HG02623 (cell line): Measurements from ENCODE around the gene NTRK2.

Source experiments
- ATAC-seq: cut with Tn5 transposase; IDR thresholded peaks from one replicate; pipeline ENCODE4 v1.9.1; 2021; ENCODE audit warnings: moderate library complexity; ENCODE audit not compliant: unreplicated experiment

The NTRK2 gene

DNA sequence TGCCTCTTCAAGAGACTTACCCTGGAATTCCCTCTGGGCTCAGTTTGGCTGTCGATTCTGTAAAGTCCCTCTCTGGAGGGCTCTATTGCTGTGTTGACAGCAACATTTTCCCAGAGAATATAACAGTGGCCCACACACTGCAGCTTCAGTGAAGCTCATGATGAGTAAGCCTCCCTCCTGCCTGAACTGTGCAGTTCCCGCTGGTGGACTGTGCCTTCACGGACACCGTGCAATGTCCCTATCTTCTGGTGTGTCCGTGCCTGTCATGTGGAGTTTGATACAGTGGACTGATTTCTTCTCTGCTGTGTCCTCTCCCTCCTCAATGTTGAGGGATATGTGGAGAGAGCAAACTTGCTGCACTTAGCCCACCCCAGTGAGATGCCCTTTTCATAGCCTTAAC, 109.0 kb downstream of the NTRK2 start:
- ATAC-seq: no peak

DNA sequence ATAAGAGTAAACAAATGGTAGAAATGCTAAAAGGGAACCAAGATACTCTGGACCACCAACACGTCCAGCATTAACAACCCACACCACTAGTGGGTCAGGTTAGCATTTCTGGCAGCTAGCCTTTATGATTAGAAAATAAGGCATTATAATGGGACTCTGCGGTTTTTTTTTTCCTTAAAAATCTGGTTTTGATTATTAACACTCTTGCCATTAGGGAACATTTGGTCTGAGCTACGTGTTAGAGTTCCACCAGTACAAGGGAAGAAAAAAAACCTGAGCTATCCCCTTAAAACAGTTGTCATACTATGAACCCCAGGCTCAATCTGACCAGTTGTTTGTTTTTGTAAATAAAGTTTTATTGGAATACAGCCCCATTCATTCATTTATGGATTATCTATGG, 110.4 kb downstream of the NTRK2 start:
- no peak for ATAC-seq

DNA sequence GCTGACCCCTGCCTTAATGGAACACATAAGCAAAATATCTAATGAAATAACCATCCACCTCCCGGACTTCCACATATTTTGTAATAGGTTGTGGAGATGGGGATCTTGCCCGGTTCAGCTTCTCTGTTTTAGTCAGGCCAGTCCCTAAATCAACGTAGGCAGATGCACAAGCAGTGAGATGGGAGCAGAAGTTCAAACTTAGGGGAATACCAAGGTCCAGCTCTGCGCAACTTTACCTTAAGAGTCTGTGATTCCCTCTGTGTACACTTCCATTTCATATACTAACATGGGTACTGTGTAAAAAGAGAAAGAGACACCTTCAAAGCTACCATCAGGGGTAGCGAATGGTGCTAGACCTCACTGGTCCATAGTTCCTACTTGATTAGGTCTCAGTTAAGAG, 110.9 kb downstream of the NTRK2 start:
- no peak for ATAC-seq

DNA sequence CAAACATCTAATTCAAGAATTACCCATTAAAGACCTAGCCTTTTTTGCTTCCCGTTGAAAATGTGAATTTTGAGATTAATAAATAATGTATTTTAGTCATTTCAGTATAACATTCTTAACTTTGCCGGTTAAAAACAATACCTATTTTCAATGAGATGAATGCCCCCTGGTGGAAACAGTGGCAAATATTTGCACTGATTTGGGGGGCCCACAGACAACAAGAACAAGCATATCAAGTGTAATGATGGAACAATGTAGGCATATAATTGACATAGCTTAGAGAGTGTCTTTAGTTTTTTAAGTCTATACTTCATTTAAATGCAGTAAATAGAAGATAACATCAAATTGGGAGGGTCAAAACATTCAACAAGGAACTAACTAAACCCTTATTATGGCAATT, 111.9 kb downstream of the NTRK2 start:
- no peak for ATAC-seq

DNA sequence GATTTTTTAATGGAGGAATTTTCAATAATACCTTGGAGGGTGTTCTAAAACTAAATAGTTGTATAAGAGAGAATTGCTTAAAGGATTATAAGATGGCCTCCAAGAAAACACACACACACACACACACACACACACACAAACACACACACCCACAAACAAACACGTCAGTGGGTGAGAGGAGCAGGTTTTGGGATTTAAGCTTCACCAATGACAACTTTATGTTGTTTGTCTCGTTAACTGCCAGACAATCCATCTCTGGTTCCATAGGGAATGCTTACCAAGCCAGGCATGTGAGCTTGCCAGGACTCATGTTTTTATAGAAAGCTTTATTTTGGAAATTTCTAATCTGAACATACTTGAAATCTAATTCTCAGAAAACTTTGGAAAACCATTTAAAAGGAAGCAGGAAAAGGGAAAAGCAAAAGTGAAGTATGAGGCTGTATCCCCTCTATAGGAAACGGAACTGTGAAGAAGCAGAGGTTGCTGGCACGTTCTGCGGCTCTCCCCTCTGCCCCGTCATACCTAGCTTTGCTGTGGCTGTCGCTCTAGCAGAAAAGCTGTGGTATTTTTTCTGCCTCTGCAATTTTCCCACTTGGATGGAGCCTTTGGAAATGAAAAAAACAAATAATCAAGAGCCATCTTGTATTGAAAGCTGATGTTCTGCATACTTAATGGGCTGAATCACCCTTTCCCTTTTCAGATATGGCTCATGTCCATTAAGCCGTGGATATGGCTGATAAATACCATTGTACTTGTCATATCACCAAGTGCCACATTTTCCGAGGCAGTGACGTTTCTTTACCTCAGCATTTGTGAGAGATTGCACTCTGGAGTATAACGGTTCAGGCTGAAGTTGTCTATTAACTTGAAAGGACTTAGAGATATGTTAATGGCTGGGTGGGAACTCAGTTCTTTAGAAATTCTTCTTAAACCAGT, 112.7 kb downstream of the NTRK2 start:
- no peak for ATAC-seq

DNA sequence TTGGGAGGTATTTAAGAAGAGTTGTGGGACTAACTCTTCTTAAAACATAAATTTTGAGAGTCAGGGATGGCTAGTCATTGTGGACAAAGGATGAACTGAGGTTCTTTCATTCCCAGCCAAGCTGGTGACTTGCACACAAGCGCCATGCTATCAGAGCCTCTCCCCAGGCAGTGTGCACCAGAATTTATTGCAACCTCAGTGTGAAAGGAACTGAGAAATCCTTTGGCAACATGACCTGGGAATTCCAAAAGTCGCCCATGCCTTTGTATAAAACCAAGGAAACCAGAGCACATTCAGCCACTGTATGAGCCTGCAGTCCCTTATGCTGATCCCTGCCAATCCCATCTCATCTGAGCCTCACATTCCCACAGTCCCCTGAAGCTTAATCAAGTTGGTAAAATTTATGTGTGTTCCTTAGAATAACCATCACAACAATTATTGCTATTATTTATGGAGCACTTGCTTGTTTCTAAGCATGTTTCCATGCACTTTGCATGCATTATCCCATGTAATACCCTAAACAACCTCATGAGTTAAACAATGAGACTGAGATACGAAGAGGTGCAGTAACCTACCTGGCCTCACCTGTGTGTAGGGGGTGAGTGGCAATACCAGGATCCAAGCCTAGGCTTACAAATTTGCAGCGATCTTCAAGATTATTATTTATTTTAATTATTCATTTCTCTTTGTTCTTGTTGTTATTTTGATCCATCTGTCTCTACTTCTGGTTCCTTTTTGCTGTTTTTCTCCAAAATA, 116.4 kb downstream of the NTRK2 start:
- no peak for ATAC-seq

DNA sequence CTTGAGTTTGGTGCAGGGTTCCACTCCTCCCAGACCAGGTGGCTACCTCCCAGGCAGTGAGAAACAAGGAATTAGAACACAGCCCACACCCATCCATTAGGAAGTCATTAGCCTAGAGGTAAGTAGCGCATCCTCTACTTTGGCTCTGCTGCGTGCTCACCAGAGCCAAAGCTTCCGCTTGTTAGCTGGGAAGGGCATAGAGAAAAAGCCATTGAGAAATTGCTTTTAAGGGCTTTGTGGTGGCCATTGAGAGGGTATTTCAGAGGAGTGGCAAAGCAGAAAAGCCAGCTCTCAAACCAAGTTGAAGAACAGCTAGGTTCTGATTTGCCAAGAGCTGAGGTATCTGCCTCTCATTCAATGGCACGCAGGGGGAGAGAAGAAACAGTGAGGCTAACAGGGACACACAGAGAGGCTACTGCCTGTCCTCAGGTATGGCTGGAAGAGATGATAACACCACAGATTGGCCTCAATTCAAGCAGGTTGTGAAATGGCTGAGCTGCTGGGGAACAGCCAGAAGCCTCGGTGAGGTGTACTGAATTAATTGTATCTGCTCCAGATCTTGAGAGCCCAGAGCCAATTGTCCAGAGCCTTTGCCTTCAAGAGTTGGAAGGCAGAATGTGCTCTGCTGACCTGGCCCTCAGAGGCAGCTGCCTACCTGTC, 119.4 kb downstream of the NTRK2 start:
- ATAC-seq: no peak

DNA sequence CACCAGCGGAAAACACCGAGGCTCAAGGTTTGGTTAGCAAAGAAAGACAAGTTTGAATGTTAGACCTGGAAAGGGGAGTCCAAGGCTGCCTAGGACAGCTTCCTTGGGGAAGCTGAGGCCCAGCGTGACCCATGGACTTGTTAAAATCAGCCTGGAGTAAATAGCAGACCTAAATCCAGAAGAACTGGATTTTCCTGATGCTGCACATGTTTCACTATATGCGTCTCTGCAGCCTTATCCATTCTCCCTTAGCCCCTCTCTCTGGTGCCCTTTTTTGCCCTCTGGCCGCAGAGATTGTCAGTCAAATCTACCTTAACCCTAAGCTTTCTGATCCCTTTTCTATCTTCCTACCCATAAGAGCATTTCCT, 119.9 kb downstream of the NTRK2 start:
- no peak for ATAC-seq

DNA sequence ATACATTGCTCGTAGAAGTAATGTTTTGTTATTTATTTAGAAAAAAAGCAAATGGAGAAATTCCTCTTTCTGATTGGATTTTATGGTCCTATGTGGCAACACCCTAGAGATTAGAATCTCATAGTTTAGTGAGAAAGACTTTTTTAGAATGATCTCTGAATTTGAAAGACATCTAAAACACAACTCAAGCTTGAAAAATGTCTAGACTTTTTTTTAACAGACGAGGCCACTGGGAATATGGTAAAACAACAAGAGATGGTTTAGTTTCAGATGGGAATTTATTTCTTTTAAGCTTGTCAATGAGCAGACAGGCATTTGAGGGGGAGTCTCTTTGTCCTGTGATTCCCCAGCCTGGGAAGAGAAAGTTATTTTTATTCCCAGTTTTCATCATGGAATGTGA, 122.1 kb downstream of the NTRK2 start:
- ATAC-seq: no peak

DNA sequence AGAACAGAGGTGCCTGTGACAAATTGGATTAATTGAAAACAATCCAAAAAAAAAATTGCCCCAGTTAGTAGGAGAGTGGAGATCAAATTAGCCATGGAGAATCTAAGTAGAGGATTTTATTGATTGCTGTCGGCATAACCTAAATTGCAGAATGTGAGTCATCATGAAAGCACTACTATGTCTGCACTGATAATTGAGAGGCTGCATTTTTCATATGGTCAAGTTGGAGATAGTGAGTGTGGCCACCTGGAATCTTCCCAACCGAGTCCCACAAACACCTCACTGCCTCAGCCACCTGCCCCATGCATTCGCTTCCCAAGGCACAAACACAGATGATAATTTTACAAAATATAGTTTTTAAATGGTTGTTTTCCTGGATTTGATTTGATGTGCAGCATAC, 123.7 kb downstream of the NTRK2 start:
- no peak for ATAC-seq

DNA sequence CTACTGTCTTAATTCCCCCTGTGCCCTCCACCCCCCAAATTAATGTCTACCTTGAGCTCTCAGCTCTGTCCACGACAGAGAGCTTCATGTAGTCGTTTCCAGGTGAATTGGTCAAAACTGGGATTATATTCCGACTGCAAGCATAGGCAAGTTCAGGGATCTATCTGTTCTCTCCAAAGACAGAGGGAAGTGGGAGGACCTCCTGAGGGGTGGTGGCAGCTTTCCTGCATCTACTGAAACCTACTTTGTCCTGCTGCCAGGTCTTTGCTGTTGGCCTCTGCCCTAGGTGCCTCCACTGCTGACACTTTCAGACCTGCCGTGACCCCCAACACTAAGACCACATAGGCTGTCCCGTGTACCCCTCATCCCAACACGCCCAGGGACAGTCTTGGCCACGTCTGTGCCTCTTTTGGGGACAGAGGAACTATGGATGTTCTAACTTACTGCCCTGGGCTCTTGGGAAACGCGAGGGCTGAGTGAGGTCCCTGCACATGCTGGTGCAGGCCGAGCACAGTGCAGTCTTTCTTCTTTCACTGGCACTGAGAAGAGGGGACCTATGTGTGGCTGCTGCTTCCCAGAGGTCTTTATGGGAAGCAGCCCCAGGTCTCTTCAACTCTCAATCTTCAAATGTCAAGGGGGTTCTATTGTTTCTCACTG, 125.6 kb downstream of the NTRK2 start:
- ATAC-seq: no peak

DNA sequence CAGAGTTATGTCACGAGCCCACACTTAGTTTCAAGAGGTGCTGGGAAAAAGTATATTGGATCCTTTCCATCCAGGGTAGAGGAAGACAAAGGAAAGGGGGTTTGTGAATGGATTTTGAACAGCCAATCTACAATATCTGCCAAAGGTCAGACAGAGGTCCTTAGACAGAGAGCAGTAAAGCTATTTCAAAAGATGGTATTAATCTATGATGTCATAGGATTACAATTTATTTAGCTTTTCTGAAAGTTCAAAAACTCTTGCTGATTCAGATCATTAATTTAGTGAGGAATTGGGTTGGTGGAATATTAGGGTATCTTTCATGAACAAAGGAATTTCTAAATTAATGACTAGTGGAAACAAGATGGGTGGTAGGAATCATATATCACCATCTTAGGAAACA, 126.9 kb downstream of the NTRK2 start:
- no peak for ATAC-seq

DNA sequence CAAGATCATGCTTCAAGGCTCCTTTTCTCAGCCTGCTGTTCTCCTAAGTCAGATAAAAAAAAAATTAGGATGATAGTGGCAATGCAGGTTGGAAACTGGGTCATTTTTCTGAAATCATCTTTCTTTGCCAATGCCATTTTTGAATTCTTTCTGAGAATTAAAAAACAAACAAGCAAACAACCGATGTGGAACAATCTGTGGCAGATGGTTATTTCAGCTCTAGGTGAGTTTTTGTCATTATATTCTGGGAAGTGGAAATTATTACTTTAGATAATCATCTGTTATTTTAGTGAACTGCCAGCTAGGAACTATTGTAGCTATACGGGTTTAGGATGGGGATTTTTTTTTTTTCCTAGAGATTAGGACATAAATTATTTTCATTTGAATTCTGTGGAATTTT, 129.7 kb downstream of the NTRK2 start:
- no peak for ATAC-seq

DNA sequence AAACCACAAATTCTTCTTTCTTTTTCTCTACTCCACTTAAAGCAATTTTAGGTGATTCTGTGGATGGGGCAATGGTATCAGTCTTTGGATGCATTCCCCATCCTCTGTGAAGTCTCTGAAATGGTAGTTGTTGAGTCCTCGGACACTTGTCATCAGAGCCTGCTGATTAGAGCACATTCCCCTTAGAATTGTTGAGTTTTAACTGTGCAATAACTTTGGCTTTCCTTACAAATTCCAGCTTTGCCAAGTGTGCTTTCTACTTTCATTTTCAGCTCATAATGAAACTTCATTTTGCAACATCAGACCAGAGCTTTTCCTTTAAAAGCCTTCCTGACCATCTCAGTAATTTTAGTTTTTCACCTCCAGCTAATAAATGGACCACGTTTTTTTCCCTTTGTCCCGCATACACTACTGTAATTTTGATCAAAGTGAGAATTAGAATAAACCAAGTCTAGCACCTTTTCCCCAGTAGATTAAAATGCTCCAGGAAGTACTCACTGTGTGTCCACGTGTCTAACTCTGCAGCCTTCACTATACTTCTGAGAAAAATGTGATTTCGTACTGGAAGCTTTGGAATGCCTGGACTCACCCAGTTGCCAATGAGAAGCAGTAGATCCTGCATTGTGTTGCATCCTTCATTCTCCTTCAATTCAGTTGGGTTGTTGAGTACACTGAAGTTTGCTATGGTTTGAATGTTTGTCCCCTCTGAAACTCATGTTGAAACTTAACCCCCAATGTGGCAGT, 135.6 kb downstream of the NTRK2 start:
- no peak for ATAC-seq

DNA sequence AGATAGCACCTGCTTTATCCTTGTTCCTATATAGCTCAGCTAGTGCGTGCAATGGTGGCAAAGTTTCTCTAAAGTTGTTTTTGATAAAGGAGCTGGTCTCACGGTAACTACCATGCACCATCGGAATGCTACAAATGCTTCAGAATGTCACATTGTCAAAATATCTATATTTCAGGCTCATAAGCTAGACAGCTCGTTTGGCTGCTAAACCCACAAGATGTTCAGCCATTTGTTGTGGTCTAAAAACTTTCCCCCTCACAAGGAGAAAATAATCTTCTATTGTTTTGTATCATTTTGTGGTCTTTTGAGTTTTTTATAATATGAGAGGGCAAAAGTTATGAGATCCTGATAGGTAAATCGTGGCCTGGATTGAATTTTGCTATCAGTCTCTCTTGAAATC, 137.9 kb downstream of the NTRK2 start:
- no peak for ATAC-seq

DNA sequence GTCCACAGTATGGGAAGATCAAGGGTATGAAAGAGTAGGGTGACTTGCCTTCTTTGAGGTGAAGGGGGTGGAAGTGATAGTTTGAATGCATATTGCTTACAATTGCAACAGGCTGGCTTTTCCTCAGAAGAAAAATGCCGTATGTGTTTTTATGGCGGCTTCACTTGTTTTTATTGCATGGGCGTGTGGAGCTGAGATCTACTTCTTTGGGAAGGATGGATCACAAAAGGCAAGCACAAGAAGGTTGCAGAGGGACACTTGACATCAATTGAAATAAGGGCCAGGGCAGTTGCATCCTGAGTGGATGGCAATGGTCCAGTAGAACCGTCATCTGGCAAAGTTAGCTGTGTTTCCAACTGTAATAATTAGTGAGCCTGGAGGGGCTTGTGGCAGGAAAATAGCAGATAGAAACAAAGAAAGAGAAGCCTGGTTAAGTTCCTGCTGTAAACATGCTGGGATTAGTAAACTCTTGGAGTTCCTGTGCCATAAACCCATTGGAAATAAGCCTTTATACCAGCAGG, 138.4 kb downstream of the NTRK2 start:
- no peak for ATAC-seq

DNA sequence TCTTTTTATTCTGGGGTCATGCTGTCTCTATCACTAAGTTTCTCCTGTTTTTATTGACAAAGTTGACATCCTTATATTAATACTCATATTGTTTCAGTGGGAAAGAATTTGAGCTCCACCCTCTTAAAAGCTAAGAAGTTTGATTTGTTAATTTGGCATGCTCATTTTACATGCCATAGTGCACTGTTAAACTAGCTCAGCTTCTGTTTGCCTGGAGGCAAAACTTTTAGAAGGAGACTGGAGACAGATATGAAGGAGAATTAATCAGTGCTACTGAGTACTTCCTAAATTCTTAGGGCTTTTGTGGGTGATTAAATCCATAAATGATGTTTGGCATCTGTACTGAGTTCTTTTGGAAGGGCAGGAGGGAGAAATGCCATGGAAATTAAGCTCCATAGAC, 138.9 kb downstream of the NTRK2 start:
- no peak for ATAC-seq

DNA sequence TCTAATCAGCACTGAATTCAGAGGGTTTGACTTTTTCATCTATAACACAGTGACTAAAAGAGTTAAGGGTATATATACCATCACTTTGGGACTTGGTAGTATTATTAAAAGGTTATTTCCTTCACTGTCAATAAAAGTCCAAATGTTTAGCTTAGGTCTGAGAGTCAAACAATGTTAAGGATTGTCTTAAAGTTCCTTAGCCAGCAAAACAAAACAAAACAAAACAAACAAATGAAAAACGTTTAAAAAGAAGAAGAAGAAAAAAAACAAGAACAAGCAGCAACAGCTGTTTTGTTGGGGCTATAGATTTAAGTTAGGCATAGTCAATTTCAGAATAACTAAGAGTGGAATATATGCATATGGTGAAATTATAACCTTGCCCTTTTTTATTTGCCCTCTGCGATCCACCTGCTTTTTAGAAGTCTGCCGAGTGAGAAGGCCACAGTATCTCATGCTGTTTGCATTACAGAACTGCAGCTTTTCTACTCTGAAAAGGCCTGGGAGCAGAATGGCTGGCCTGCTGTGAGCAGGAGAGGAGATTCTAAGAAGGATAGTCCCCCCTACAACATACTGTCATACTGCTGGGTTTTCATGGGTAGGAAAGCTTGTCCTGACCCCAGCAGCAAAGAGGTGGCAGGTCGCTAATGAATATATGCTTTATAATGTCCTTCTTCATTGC, 141.7 kb downstream of the NTRK2 start:
- ATAC-seq: no peak

DNA sequence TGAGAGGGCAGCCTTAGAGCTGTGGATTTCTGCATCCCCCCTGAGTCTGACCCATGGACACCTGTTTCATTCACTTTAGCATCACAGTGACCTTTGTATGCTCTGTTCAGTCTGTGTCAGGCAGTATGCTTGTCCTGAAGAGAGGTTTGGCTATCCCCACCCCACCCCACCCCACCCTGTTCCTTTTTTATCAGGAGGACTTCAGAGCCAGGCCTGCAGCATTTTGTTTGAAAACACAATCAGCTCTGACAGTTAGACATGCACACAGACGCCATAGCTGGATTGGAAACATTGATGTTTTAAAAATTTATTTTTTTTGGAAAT, 142.2 kb downstream of the NTRK2 start:
- ATAC-seq: no peak

DNA sequence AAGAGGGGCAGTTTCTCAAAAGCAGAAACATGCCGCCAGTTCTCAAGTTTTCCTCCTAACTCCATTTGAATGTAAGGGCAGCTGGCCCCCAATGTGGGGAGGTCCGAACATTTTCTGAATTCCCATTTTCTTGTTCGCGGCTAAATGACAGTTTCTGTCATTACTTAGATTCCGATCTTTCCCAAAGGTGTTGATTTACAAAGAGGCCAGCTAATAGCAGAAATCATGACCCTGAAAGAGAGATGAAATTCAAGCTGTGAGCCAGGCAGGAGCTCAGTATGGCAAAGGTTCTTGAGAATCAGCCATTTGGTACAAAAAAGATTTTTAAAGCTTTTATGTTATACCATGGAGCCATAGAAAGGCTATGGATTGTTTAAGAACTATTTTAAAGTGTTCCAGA, 142.8 kb downstream of the NTRK2 start:
- ATAC-seq: no peak
